Nephron (organoid): ENCODE results near the gene EPHA2.
"Not testable (repeated sequence)": the region's sequence is repeated elsewhere in the genome, so short reads cannot be mapped to it uniquely, and the experiment has no call there.

Experiments
- H3K27ac Mint-ChIP-seq, 3 experiments: 2 replicates each; pipeline ENCODE4 v1.8.0; 2020; ENCODE audit warnings: mixed read lengths in 3 of 3, mild to moderate bottlenecking in 2 of 3, moderate library complexity in 1 of 3
- H3K27me3 Mint-ChIP-seq: 2 replicates; pipeline ENCODE4 v1.8.0; 2021; ENCODE audit warnings: low read depth, mild to moderate bottlenecking, moderate library complexity, mixed read lengths
- H3K36me3 Mint-ChIP-seq: 2 replicates; pipeline ENCODE4 v1.8.0; 2020; ENCODE audit warnings: low read depth, mixed read lengths
- H3K4me1 Mint-ChIP-seq: 2 replicates; pipeline ENCODE4 v1.8.0; 2020; ENCODE audit warnings: mixed read lengths
- H3K4me3 Mint-ChIP-seq, 3 experiments: 2 replicates each; pipeline ENCODE4 v1.8.0; 2020; ENCODE audit warnings: mild to moderate bottlenecking in 3 of 3, mixed read lengths in 3 of 3, moderate library complexity in 2 of 3
- H3K9me3 Mint-ChIP-seq: 2 replicates; pipeline ENCODE4 v1.8.0; 2020; ENCODE audit warnings: mixed read lengths
- CTCF ChIP-seq, 3 experiments: fragments of 200-600 bp; sonication (generic); IDR thresholded peaks; one replicate each; pipeline ENCODE4 v1.5.0; 2021; ENCODE audit warnings: antibody characterized with exemption in 3 of 3; ENCODE audit not compliant: unreplicated experiment in 3 of 3

The EPHA2 gene

GRCh38 chr1:16111771-16112595, 43.9 kb downstream of the EPHA2 start:
- H3K9me3 Mint-ChIP-seq: peaks cover 3% of the 10 kb centered on the region
- no peak for TF ChIP-seq CTCF (IDR thresholded peaks at IDR 0.05; ENCODE audit: unreplicated experiment in 3 of 3)
- H3K27me3 Mint-ChIP-seq: no peaks in the 10 kb centered on the region
- peaks cover 26% of the 10 kb centered on the region for H3K4me1 Mint-ChIP-seq
- H3K36me3 Mint-ChIP-seq: no peaks in the 10 kb centered on the region
- H3K4me3 Mint-ChIP-seq: peak overlapping the region in 1 of 3 experiments; percentile 0
- peak overlapping the region; percentile 68 to 86 (median 80) for H3K27ac Mint-ChIP-seq

DNA sequence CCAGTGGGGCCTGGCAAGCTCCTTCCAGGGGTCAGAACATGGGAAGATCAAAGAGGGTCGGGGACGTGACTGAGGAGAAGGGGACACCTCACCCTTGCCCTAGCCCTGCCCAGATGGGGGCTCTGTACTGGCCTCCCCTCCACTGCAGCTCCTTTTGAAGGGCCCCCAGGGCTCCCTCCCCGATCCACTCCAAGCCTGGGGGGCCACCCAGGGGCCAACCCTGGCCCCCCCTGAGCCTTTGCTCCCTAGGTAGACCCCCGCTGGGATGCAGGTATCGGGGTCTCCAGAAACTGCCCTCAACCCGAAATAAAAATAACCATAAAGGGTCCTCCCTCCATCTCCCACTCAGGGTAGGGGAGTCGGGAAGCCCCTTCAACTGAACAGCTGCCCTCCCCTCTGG, 45.0 kb downstream of the EPHA2 start:
- Mint-ChIP-seq H3K4me1 (peaks cover 21% of the 10 kb centered on the region), H3K36me3 (no peaks in the 10 kb centered on the region), H3K27me3 (no peaks in the 10 kb centered on the region), H3K9me3 (peaks cover 3% of the 10 kb centered on the region), H3K4me3 (no peak overlapping the region), H3K27ac (peak overlapping the region; percentile 28 to 80 (median 68))
- no peak for TF ChIP-seq CTCF (IDR thresholded peaks at IDR 0.05; ENCODE audit: unreplicated experiment in 3 of 3)

DNA sequence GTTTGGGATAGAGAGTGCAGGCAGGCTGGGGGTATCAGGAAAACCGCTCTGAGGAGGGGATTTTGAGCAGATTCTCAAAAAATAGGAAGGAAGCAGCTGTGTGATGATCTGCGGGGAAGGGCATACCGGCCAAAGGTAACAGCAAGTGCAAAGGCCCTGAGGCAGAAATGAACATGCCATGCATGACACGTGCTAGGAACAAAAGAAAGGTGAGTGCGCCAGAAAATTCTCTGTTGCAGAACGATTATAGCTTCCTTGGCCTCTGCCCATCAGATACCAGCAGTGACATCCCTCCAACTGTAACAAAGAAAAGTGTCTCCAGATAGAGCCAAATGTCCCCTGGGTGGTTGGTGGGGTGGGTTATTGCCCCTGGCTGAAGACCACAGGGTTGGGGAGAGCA, 45.4 kb downstream of the EPHA2 start:
- Mint-ChIP-seq H3K9me3 (peaks cover 3% of the 10 kb centered on the region), H3K4me3 (no peak overlapping the region), H3K4me1 (peaks cover 21% of the 10 kb centered on the region), H3K36me3 (no peaks in the 10 kb centered on the region), H3K27ac (peak overlapping the region in 2 of 3 experiments; percentile 28 to 42), H3K27me3 (no peaks in the 10 kb centered on the region)
- TF ChIP-seq CTCF (IDR thresholded peaks at IDR 0.05; ENCODE audit: unreplicated experiment in 3 of 3): no peak

DNA sequence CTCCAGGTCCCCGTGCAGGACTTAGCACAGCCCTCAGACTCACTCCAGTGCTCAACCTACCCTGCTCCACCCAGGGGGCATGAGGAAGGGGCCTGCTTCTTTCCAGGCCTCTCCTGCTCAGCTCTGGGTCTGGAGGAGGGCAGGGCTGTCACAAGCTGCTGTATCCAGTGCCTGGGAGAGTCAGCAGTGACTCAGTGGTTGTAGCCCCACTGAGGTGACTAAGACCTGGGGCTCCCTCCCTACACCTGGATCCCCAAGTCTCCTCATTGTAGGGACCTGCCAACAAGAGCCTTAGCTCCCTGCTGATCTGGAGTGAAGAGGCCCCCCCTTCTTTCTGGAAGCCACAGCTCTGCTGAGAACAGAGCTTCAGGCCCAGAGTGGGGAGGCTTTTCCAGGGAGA, 46.3 kb downstream of the EPHA2 start:
- Mint-ChIP-seq H3K9me3 (peaks cover 3% of the 10 kb centered on the region), H3K36me3 (no peaks in the 10 kb centered on the region), H3K4me3 (no peak overlapping the region), H3K4me1 (peaks cover 21% of the 10 kb centered on the region), H3K27me3 (no peaks in the 10 kb centered on the region), H3K27ac (no peak overlapping the region)
- TF ChIP-seq CTCF (IDR thresholded peaks at IDR 0.05; ENCODE audit: unreplicated experiment in 3 of 3): no peak

GRCh38 chr1:16107039-16107438, 48.8 kb downstream of the EPHA2 start:
- H3K4me1 Mint-ChIP-seq: peaks cover 21% of the 10 kb centered on the region
- H3K27ac Mint-ChIP-seq: peak overlapping the region; percentile 22 to 59 (median 50)
- not testable (repeated sequence) for H3K36me3 Mint-ChIP-seq, H3K27me3 Mint-ChIP-seq, H3K9me3 Mint-ChIP-seq, H3K4me3 Mint-ChIP-seq

- H3K4me3 Mint-ChIP-seq: no peak overlapping the region
- peaks cover 18% of the 10 kb centered on the region for H3K27me3 Mint-ChIP-seq
Observed at GRCh38 chr1:16101623-16102022, 54.2 kb downstream of the EPHA2 start.

More at GRCh38 chr1:16101623-16102022, 54.2 kb downstream of the EPHA2 start:
- no peak for TF ChIP-seq CTCF (IDR thresholded peaks at IDR 0.05; ENCODE audit: unreplicated experiment in 3 of 3)
- H3K27ac Mint-ChIP-seq: peak overlapping the region in 2 of 3 experiments; percentile 4 to 49
- H3K36me3 Mint-ChIP-seq: no peaks in the 10 kb centered on the region
- H3K9me3 Mint-ChIP-seq: peaks cover 8% of the 10 kb centered on the region
- H3K4me1 Mint-ChIP-seq: no peaks in the 10 kb centered on the region
